DOHH2 (cell line): Measurements from ENCODE around the gene CD209.

ENCODE experiments used
- EZH2phosphoT487 ChIP-seq: fragments of 200-600 bp; sonication (generic); IDR thresholded peaks from 2 replicates; pipeline ENCODE4 v1.6.1; 2017; ENCODE audit warnings: borderline replicate concordance, mild to moderate bottlenecking, antibody characterized with exemption, low read length, moderate library complexity, mixed read lengths
- TF ChIP-seq, protein P1 (sequence below): fragments of 200-600 bp; sonication (generic); IDR thresholded peaks from one replicate; pipeline ENCODE4 v1.5.1; 2014; ENCODE audit warnings: antibody characterized with exemption, mild to moderate bottlenecking, low read depth, low read length; ENCODE audit not compliant: poor library complexity, severe bottlenecking

DNA sequence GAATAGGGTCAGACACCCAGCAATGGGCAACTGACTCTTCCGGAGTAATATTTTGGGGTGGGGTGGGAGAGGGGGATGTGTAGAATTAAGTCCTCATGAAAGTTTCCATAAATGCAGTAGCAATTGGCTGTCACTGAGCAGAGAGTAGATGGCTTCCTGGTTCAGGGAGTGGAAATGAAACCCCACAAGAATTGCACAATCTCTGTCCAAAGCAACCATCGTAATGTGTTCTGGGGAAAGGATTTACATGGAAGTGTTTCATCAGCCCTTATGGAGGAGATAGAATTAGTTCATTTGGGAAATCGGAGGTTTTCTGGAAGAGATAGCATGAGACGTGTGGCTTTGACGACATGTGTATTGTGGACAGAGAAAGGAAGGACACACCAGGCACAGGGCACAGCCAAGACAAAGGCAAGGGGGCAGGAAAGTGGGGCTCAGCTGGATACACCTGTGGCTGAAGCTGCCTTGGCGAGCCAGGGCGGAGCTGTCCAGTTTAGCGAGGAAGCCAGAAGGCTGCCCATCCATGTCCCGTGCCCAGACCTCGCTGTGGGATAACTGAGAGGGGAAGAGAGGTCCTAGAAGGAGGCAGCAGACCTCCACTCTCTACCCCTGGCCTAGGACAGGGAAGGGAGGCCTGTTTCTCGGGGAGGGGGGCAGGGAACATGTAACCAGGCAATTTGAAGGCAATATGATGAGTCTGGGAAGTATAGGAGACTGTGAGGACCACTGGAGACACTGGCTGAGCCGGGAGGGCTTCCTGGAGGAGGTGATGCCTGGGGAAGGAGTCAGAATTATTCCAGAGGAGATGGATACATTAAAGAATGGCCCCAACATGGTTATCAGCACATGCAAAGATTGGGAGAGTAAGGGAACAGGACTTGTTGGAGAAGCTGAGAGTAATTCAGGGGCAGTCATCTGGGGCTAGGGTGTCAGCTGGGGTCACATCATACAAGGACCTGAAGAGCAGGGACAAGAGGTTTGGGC, 12.8 kb downstream of the CD209 start:
- TF ChIP-seq, protein P1, sequence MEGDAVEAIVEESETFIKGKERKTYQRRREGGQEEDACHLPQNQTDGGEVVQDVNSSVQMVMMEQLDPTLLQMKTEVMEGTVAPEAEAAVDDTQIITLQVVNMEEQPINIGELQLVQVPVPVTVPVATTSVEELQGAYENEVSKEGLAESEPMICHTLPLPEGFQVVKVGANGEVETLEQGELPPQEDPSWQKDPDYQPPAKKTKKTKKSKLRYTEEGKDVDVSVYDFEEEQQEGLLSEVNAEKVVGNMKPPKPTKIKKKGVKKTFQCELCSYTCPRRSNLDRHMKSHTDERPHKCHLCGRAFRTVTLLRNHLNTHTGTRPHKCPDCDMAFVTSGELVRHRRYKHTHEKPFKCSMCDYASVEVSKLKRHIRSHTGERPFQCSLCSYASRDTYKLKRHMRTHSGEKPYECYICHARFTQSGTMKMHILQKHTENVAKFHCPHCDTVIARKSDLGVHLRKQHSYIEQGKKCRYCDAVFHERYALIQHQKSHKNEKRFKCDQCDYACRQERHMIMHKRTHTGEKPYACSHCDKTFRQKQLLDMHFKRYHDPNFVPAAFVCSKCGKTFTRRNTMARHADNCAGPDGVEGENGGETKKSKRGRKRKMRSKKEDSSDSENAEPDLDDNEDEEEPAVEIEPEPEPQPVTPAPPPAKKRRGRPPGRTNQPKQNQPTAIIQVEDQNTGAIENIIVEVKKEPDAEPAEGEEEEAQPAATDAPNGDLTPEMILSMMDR, result no peak
- no peak for TF ChIP-seq EZH2phosphoT487
